Motor neuron (in vitro differentiated cells): ENCODE measurements around the gene CHSY1. TPM values are rescaled to one million over a fixed set of nuclear protein-coding genes. Genes with fewer than 3 reads are reported as not detected.

Source experiments
- ATAC-seq, 8 experiments: fragments of 200-7000 bp; cut with Tn5 transposase; replicated peaks in 6 of 8; 2 replicates each; pipeline ENCODE4 v1.8.0; 2021; ENCODE audit warnings: mild to moderate bottlenecking in 8 of 8, moderate library complexity in 8 of 8
- H3K27ac ChIP-seq, 2 donors: fragments of 250-450 bp; sonication (Bioruptor Pico); 2 replicates each; pipeline ENCODE4 v1.9.0; 2021; ENCODE audit warnings: antibody characterized with exemption in 2 of 2, mild to moderate bottlenecking in 2 of 2, moderate library complexity in 1 of 2
- H3K4me1 ChIP-seq, 2 donors: fragments of 250-450 bp; sonication (Bioruptor Pico); replicated peaks in 1 of 2; 2 replicates each; pipeline ENCODE4 v1.6.1; 2021; ENCODE audit warnings: antibody characterized with exemption in 2 of 2, mild to moderate bottlenecking in 2 of 2, moderate library complexity in 1 of 2
- H3K4me3 ChIP-seq, 5 donors: fragments of 250-450 bp; sonication (Bioruptor Pico); 2 replicates each; pipeline ENCODE4 v1.9.0; 2021; ENCODE audit warnings: antibody characterized with exemption in 5 of 5, mild to moderate bottlenecking in 5 of 5, moderate library complexity in 4 of 5
- WGBS, 10 experiments: fragments of 450-650 bp; shearing (Covaris generic); methylation state at CpG; one replicate each; pipeline ENCODE4 v1.0.0; 2022; 5-methylcytosine and 5-hydroxymethylcytosine counted together
- in situ Hi-C, 9 experiments: fragments of 400-800 bp; cut with MboI; loops; one replicate each; pipeline ENCODE4 v1.15.0; 2021; ENCODE audit warnings: low sequenced_read_pairs in 9 of 9, low pct_unique_long_range_greater_than_20kb in 2 of 9; ENCODE audit not compliant: unreplicated experiment in 9 of 9
- total RNA-seq, 8 experiments: library from RNA; unstranded; fragments of 300-600 nt; gene quantifications; 2 replicates each; pipeline versions ENCODE4 v1.2.3 to v1.2.4, GENCODE V29; 2022

The CHSY1 gene
- total RNA-seq, 8 experiments from 2014 or later: 14.2 to 59.5 (median 20.7) TPM

GRCh38 chr15:101152914-101153313, 98.9 kb downstream of the CHSY1 start:
- H3K4me3 ChIP-seq: no peak overlapping the region
- in situ Hi-C loops: no loop called here
- peak in 2 of 8 experiments; percentile 36 to 73 for ATAC-seq
- WGBS, 10 experiments: 89 to 100% (median 94%) methylated on average over 1 to 9 of the region's 10 CpGs; no CpG with 5 or more reads in 6 of the 10 experiments
- H3K4me1 ChIP-seq: peaks cover 6 to 7% of the 10 kb centered on the region in 2 donors
- H3K27ac ChIP-seq: no peak overlapping the region

- H3K27ac ChIP-seq: no peak overlapping the region
- no peak for ATAC-seq
- peaks cover 1 to 6% of the 10 kb centered on the region in 2 donors for H3K4me1 ChIP-seq
- H3K4me3 ChIP-seq: no peak overlapping the region
- whole genome bisulfite sequencing, 10 experiments: 67 to 100% (median 81%) methylated on average over 1 to 8 of the region's 8 CpGs; no CpG with 5 or more reads in 2 of the 10 experiments
- in situ Hi-C loops: no loop called here
Observed at GRCh38 chr15:101151288-101151687, 100.6 kb downstream of the CHSY1 start.

GRCh38 chr15:101150723-101151040, 101.2 kb downstream of the CHSY1 start:
- WGBS, 10 experiments: 87 to 100% (median 94%) methylated on average over 1 to 6 of the region's 7 CpGs; no CpG with 5 or more reads in 1 of the 10 experiments
- in situ Hi-C loops: no loop called here
- ATAC-seq: no peak
- Histone ChIP-seq H3K4me3 (no peak overlapping the region), H3K27ac (no peak overlapping the region), H3K4me1 (peaks cover 0 to 6% of the 10 kb centered on the region in 2 donors)

GRCh38 chr15:101149864-101150722, 101.8 kb downstream of the CHSY1 start:
- no peak overlapping the region for H3K27ac ChIP-seq
- peaks cover 0 to 6% of the 10 kb centered on the region in 2 donors for H3K4me1 ChIP-seq
- no peak for ATAC-seq
- in situ Hi-C loops: no loop called here
- H3K4me3 ChIP-seq: no peak overlapping the region
- WGBS, 10 experiments: 30 to 100% (median 88%) methylated on average over 2 to 24 of the region's 27 CpGs; no CpG with 5 or more reads in 1 of the 10 experiments

- Histone ChIP-seq H3K4me1 (peaks cover 0 to 6% of the 10 kb centered on the region in 2 donors), H3K4me3 (no peak overlapping the region), H3K27ac (no peak overlapping the region)
- peak in 1 of 8 experiments; percentile 11 for ATAC-seq
- in situ Hi-C loops: no loop called here
- 61 to 100% (median 92%) methylated on average over 1 to 6 of the region's 13 CpGs; no CpG with 5 or more reads in 3 of the 10 experiments for WGBS, 10 experiments
Observed at GRCh38 chr15:101148881-101149664, 102.8 kb downstream of the CHSY1 start.

- in situ Hi-C loops: no loop called here
- Histone ChIP-seq H3K4me1 (peaks cover 0 to 6% of the 10 kb centered on the region in 2 donors), H3K4me3 (no peak overlapping the region), H3K27ac (no peak overlapping the region)
- 80 to 100% (median 90%) methylated on average over 1 to 7 of the region's 17 CpGs; no CpG with 5 or more reads in 4 of the 10 experiments for WGBS, 10 experiments
- ATAC-seq: no peak
Observed at GRCh38 chr15:101148166-101148880, 103.5 kb downstream of the CHSY1 start.

- WGBS, 10 experiments: 50 to 86% (median 72%) methylated on average over 1 to 5 of the region's 5 CpGs; no CpG with 5 or more reads in 4 of the 10 experiments
- in situ Hi-C loops: no loop called here
- H3K27ac ChIP-seq: no peak overlapping the region
- H3K4me1 ChIP-seq: peaks cover 0 to 6% of the 10 kb centered on the region in 2 donors
- no peak for ATAC-seq
- H3K4me3 ChIP-seq: no peak overlapping the region
Observed at GRCh38 chr15:101147181-101147580, 104.7 kb downstream of the CHSY1 start.

GRCh38 chr15:101146118-101146702, 105.6 kb downstream of the CHSY1 start:
- Histone ChIP-seq H3K4me3 (no peak overlapping the region), H3K4me1 (peaks cover 0 to 6% of the 10 kb centered on the region in 2 donors), H3K27ac (no peak overlapping the region)
- ATAC-seq: no peak
- in situ Hi-C loops: no loop called here
- WGBS, 10 experiments: 66 to 100% (median 95%) methylated on average over 1 to 8 of the region's 8 CpGs; no CpG with 5 or more reads in 3 of the 10 experiments

GRCh38 chr15:101145362-101145761, 106.5 kb downstream of the CHSY1 start:
- 79 to 100% (median 93%) methylated on average over 1 to 4 of the region's 4 CpGs; no CpG with 5 or more reads in 3 of the 10 experiments for WGBS, 10 experiments
- Histone ChIP-seq H3K4me1 (peaks cover 0 to 6% of the 10 kb centered on the region in 2 donors), H3K4me3 (no peak overlapping the region), H3K27ac (no peak overlapping the region)
- in situ Hi-C loops: no loop called here
- ATAC-seq: no peak

- ATAC-seq: no peak
- Histone ChIP-seq H3K4me3 (no peak overlapping the region), H3K27ac (no peak overlapping the region), H3K4me1 (no peaks in the 10 kb centered on the region)
- in situ Hi-C loops: no loop called here
- 30 to 94% (median 80%) methylated on average over 1 to 5 of the region's 7 CpGs; no CpG with 5 or more reads in 5 of the 10 experiments for WGBS, 10 experiments
Observed at GRCh38 chr15:101143321-101143720, 108.5 kb downstream of the CHSY1 start.

GRCh38 chr15:101142711-101143110, 109.1 kb downstream of the CHSY1 start:
- Histone ChIP-seq H3K27ac (no peak overlapping the region), H3K4me3 (no peak overlapping the region), H3K4me1 (no peaks in the 10 kb centered on the region)
- in situ Hi-C loops: no loop called here
- 100% methylated on average over 1 of the region's 2 CpGs; no CpG with 5 or more reads in 8 of the 10 experiments for WGBS, 10 experiments
- no peak for ATAC-seq

GRCh38 chr15:101141926-101142527, 109.8 kb downstream of the CHSY1 start:
- ATAC-seq: no peak
- in situ Hi-C loops: no loop called here
- Histone ChIP-seq H3K27ac (no peak overlapping the region), H3K4me1 (no peaks in the 10 kb centered on the region), H3K4me3 (no peak overlapping the region)
